ENCODE data around the gene MDM2. TPM values are rescaled to one million over a fixed set of nuclear protein-coding genes. Genes with fewer than 3 reads are reported as not detected.

The MDM2 gene
- total RNA-seq, 1 experiment from 2014 or later, result 147 TPM

DNA sequence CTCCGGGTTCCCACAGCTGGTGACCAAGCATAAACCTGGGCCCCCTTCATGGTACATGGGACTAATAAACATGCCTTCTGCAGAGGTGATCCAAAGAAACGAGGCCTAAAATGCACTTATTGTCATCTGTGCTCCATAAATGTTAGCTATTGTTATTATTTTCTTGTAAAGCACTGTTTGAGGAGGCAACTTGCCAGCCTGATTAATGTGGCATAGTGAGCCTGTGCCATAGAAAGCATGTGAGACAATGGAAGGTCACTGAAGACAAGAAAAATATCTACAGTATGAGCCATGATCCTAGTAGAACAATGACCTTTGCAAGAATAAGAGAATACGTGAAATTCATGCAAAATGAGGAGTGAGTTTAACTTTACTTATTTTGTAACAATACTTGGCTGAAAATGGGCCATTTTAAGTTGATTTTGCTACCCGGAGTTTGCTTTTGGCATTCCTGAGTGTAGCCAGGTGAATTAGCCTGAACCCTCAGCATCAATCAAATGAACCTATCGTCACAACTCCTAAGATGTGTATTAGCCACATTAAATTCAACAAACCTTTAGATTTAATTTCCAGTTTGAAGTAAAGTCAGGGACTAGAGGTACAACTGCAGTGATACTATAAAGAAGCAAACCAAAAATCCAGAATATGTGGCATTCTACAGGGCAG is 72.8 kb downstream of the MDM2 start:
- in situ Hi-C loops (cut with HindIII; ENCODE audit: low pct_unique_long_range_greater_than_20kb, low sequenced_read_pairs), result no loop called here

GRCh38 chr12:68882251-68882964 is 74.4 kb downstream of the MDM2 start:
- in situ Hi-C loops (cut with HindIII; ENCODE audit: low pct_unique_long_range_greater_than_20kb, low sequenced_read_pairs), result no loop called here
- no peak for DNase-seq (ENCODE audit: low read depth, low spot score)

More for the DNA sequence above, 72.8 kb downstream of the MDM2 start:
- DNase-seq (ENCODE audit: low read depth, low spot score), result no peak

DNA sequence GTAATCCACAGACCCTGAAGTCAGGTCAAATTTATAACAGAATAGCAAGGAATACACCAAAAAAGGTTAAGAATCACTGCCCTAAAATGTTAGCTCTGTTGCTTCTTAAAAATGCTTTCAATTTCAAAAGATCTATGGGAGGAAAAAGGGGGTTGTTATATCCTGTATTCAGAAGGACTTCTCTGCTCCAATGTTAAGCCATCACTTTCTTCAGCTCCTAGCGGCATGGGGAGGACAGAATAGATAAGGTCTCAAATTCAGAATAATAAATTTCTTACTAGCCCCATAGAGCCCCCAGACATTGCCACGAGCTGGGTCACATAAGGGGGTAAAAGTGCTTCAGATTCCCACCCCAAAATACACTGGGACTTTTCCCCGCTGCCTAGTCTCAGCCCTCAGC is 75.2 kb downstream of the MDM2 start:
- in situ Hi-C loops (cut with HindIII; ENCODE audit: low pct_unique_long_range_greater_than_20kb, low sequenced_read_pairs), result no loop called here
- DNase-seq (ENCODE audit: low read depth, low spot score), result no peak

GRCh38 chr12:68884251-68884650 is 76.3 kb downstream of the MDM2 start:
- DNase-seq (ENCODE audit: low read depth, low spot score), result no peak
- in situ Hi-C loops (cut with HindIII; ENCODE audit: low pct_unique_long_range_greater_than_20kb, low sequenced_read_pairs), result no loop called here

DNA sequence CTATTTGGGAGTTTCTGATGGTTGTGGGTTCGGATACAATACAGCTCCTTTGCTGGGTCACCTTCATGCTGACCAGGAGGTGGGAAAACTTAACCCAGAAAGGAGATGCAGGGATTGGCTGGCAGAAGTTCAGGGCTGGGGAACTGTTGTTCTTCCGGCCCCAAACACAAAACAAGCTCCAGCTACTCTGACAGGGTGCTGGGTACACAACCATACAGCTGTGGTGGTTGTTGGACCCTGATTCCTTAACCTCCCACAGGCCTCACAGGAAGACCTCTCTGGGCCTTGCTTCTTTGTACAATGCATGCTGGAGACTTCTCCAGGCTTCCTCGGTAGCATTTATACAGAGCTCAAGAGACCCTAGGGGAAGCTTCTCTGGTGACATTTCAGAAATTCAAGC is 77.4 kb downstream of the MDM2 start:
- no peak for DNase-seq (ENCODE audit: low read depth, low spot score)
- in situ Hi-C loops (cut with HindIII; ENCODE audit: low pct_unique_long_range_greater_than_20kb, low sequenced_read_pairs), result no loop called here

DNA sequence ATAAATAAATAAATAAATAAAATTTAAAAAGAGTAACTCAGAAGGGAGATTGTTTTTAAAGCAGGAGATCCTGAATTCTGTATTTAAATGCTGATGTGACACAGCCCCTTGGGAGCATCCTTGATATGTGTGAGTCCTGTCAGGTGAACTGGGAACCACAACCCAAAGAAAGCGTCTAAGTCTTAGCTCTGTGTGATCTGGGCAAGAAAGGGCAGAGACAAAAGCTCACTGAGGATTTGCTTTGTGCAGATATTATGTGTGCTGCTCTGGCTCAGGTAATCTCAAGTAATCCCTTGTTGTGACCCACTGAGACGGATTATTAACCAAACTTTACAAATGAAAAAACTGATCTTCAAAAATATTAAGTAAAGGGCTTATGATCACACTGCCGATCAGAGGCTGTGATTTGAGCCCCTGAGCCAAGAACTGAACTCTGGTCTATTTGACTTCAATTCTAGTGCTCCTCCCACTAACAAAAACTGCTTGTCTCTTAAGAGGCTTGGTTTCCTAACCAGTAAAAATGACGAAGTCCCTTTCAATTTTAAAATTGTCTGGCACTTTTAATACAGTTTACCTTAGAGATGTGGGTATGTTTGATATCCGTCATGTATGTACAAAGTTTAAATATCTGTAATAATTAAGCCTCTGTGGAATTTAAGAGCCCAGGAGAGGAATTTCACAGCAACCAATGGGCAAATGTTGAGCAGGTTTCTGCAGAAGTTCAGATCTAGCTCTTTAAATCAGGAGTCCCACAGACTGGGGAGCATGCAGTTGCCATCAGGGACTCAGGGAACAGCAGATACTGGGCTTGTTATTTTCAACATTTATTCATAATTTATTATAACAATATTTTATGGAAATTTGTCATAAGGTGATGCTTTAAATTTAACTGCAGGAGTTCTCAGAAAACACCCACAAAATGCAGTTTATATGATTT is 78.9 kb downstream of the MDM2 start:
- DNase-seq (ENCODE audit: low read depth, low spot score), result no peak
- in situ Hi-C loops (cut with HindIII; ENCODE audit: low pct_unique_long_range_greater_than_20kb, low sequenced_read_pairs), result no loop called here

DNA sequence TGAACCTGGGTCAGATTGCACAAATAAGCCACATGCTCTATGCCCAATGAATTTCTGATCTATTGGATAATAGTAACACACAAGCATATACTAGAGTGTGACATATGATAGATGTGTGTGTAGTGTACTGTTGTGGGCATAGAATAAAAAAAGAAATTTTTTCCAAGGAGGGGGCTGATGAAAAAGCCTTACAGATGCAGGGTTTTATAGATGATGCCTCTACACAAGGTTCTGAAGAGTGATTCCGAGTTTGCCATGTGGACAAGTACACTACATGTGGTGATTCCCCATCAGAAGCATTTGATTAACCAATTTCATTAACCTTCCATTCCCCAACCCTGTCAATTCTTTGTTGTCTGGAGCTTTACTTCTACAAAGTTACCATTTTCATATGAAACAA is 79.7 kb downstream of the MDM2 start:
- DNase-seq (ENCODE audit: low read depth, low spot score), result no peak
- in situ Hi-C loops (cut with HindIII; ENCODE audit: low pct_unique_long_range_greater_than_20kb, low sequenced_read_pairs), result no loop called here

- in situ Hi-C loops (cut with HindIII; ENCODE audit: low pct_unique_long_range_greater_than_20kb, low sequenced_read_pairs), result no loop called here
- no peak for DNase-seq (ENCODE audit: low read depth, low spot score)
Measured at GRCh38 chr12:68888243-68888642, 80.3 kb downstream of the MDM2 start.

GRCh38 chr12:68890701-68891113 is 82.7 kb downstream of the MDM2 start:
- no peak for DNase-seq (ENCODE audit: low read depth, low spot score)
- in situ Hi-C loops (cut with HindIII; ENCODE audit: low pct_unique_long_range_greater_than_20kb, low sequenced_read_pairs), result no loop called here

- in situ Hi-C loops (cut with HindIII; ENCODE audit: low pct_unique_long_range_greater_than_20kb, low sequenced_read_pairs), result no loop called here
- DNase-seq (ENCODE audit: low read depth, low spot score), result no peak
Measured at GRCh38 chr12:68891141-68891540, 83.2 kb downstream of the MDM2 start.

GRCh38 chr12:68893201-68893600 is 85.2 kb downstream of the MDM2 start:
- in situ Hi-C loops (cut with HindIII; ENCODE audit: low pct_unique_long_range_greater_than_20kb, low sequenced_read_pairs), result no loop called here
- no peak for DNase-seq (ENCODE audit: low read depth, low spot score)

- in situ Hi-C loops (cut with HindIII; ENCODE audit: low pct_unique_long_range_greater_than_20kb, low sequenced_read_pairs), result no loop called here
- DNase-seq (ENCODE audit: low read depth, low spot score), result no peak
Measured at GRCh38 chr12:68893741-68894140, 85.8 kb downstream of the MDM2 start.

DNA sequence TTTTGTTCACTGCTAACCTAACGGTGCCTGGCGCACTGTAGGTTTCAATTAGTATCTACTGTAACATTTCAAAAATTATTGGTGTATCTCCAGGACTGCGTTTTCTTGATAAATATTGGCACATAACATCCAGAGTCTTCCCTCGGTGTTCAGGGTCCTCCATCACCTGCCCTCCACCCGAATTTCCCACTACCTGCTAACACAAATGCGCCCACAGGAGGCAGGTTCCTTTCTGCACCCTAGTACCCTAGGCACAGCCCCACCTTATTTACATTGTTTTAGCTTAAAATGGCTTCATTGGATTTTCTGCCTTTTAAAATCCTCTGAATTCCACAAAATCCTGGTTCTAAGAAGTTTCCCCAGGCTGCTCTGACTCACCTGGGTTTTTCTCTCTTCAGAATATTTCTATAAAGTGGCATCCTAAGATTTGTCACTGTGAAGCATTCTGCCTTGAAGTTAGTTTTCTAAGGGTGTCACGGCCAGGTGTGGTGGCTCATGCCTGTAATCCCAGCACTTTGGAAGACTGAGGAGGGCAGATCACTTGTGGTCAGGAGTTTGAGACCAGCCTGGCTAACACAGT is 86.4 kb downstream of the MDM2 start:
- no peak for DNase-seq (ENCODE audit: low read depth, low spot score)
- in situ Hi-C loops (cut with HindIII; ENCODE audit: low pct_unique_long_range_greater_than_20kb, low sequenced_read_pairs), result no loop called here

GRCh38 chr12:68896881-68897540 is 89.0 kb downstream of the MDM2 start:
- in situ Hi-C loops (cut with HindIII; ENCODE audit: low pct_unique_long_range_greater_than_20kb, low sequenced_read_pairs), result no loop called here
- no peak for DNase-seq (ENCODE audit: low read depth, low spot score)

GRCh38 chr12:68899251-68899771 is 91.3 kb downstream of the MDM2 start:
- in situ Hi-C loops (cut with HindIII; ENCODE audit: low pct_unique_long_range_greater_than_20kb, low sequenced_read_pairs), result no loop called here
- DNase-seq (ENCODE audit: low read depth, low spot score), result peak; percentile 56

- DNase-seq (ENCODE audit: low read depth, low spot score), result no peak
- in situ Hi-C loops (cut with HindIII; ENCODE audit: low pct_unique_long_range_greater_than_20kb, low sequenced_read_pairs), result no loop called here
Measured at GRCh38 chr12:68900241-68900640, 92.3 kb downstream of the MDM2 start.

Data from SK-MEL-5 (cell line).